RPMI8226 (cell line): ENCODE results near the gene CRLF3.
"Not testable (repeated sequence)": the region's sequence is repeated elsewhere in the genome, so short reads cannot be mapped to it uniquely, and the experiment has no call there.

Source experiments
- DNase-seq: peaks from one replicate; pipeline ENCODE4 v3.0.0-alpha.2; 2015

Gene CRLF3

DNA sequence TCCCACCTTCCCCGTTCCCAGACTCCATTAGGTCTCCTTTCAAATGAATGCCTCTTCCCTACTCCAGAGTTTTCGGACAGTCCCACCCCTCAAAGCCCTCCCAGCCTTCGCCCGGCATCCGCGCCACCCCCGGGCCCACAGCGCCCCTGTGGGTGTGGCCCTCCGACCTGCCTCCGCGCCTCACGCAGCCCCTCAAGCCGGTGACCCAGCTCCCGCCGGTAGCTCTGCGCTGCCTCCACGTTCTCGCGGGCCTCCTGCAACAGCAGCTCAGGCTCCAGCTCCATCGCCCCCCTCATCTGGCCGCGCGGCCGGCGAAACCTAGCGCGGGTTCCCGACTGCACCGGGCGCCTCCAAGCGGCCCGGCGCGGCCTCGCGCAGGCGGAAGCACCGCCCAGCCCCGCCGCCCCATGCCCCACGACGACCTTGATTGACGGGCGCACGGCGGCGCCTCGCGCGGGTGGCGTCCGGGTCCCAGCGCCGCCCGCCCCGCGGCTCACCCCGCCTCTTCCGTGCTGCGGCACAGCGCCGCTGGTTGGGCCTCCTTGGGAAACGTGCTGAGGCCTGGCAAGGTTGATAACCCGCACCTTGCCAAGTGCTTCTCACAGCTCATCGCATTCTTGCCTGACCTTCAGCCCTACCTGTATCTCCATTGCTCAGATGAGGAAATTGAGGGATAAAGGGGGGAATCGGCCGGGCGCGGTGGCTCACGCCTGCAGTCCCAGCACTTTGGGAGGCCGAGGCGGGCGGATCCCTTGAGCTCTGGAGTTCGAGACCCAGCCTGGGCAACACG lies at the start of gene CRLF3:
Gene CRLF3 (minus strand): TSS at position 337 of the 790 bp plus-strand sequence. CDS start 41 bp downstream, at position 296.
- DNase-seq = peak; percentile 96

DNA sequence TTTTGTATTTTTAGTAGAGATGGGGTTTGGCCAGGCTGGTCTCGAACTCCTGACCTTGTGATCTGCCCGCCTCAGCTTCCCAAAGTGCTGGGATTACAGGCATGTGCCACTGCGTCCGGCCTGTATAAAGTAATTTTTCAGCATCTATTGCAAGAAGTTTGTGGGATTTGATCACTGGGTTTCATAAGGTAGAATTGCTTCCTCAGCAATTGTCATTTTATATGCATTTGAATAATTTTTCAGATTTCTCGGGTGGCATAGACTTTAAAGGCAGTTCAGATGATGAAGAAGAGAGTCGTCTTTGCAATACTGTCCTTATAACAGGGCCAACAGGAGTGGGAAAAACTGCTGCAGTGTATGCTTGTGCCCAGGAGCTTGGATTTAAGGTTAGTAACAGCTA lies 44.5 kb upstream of the CRLF3 start:
- no peak for DNase-seq

DNA sequence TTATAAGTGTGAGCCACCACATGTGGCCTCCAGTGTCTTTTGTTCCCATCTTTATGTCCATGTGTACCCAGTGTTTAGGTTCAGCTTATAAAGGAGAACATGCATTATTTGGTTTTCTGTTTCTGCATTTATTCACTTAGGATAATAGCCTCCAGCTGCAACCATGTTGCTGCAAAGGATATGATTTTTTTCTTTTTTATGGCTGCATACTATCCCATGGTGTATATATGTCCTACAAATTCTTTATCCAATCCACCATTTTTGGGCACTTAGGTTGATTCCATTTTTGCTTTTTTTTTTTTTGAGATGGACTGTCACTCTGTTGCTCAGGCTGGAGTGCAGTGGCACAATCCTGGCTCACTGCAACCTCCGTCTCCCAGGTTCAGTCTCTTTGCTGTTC lies 40.1 kb upstream of the CRLF3 start:
- DNase-seq = no peak

GRCh38 chr17:30858556-30859250 lies 34.2 kb upstream of the CRLF3 start:
- no peak for DNase-seq

- no peak for DNase-seq
Measured at GRCh38 chr17:30854146-30854545, 29.7 kb upstream of the CRLF3 start.

DNA sequence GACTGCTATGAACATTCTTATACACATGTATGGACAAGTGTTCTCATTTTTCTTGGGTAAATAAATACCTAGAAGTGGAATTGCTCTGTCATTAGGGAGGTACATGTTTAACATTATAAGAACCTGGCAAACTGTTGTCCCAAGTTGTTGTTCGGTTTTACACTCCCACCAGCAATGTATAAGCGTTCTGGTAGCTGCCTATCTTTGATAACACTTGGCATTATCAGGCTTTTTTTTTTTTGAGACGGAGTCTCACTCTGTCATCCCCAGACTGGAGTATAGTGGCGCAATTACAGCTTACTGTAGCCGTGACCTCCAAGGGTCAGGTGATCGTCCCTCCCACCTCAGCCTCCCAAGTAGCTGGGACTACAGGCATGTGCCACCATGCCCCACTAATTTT lies 23.5 kb upstream of the CRLF3 start:
- no peak for DNase-seq

GRCh38 chr17:30840771-30841170 lies 16.3 kb upstream of the CRLF3 start:
- no peak for DNase-seq

DNA sequence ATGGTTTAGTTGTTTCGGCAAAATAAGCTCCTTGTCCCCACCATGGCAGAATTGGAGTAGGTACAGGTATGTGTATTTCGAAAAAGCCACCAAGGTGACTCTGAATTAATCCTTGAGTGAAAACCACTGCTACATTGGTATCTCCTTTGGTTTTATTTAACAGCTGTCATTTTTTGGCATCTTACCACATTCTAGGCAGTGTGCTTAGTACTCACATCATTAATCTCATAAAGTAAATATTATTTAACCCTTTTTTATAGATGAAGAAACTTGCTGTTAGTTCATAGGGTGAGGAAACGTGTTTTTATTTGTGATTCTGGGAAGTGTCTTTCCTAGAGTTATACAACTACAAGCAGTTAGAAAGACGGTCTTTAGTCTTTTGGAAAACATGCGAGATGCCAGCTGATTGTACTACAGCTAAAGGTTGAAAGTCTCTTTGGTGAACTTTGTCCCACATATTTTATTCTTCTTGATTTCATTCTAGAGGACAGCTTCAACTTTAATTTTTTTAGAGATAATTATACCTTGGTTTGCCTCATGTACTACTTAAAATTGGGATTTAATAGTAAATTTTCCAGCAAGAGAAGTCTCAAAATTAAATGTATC lies 13.8 kb upstream of the CRLF3 start:
- DNase-seq = no peak

DNA sequence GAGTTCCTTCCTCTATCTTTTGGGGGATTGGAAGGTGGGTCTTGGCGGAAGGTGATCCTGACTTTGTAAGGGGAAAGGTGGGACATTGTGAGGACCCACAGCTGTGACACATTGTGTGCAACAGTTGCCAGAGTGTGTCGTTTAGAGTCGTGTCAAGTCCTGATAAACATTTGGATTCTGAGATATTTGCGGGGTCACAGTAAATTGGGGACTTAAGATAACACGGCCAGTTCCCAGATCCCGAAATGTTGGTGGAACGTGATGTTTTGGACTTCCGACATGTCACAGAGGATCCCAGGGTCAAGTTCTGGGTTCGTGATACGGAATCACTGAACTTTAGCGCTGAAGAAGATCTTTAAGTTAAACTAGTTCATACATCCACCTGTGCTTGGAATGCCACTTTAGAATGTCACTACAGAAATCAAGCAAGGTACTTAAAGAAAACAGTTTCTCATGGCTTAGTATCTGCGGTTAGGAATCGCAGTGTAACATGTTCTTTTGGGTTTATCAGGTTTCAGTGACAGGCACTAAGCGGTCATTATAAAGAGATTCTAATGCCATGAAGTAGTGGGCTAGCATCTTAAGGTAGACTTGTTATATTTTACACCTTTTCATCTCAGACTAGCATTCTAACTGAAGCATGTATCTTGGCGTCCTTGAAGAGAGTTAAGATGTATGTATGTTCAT lies 8.1 kb upstream of the CRLF3 start:
- DNase-seq = no peak

- peak; percentile 93 for DNase-seq
Measured at GRCh38 chr17:30831663-30832437, 7.4 kb upstream of the CRLF3 start, which contains the start of gene ATAD5. Gene ATAD5, plus strand, starts transcription at chr17:30831966. Its CDS starts 382 bp downstream, at chr17:30832348.

DNA sequence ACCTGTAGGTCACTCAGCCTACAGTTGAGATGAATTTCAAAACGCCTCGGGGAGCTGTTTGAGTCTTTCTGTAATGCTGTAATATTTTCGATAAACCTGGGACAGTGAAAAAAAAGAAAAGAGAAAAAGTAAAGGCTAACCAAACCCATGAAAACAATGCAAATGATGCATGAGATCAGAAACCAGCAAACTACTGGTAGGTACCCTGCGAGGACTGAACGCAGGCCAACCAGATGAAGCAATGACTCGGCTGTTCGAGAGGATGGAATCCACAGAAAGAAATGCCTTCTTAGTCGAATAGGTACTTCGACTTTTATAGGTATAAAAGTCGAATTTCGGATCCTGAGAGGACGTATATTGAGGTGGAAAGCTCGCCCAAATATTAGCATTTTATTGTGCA lies 6.8 kb upstream of the CRLF3 start:
- peak; percentile 24 for DNase-seq

- DNase-seq = no peak
Measured at GRCh38 chr17:30829022-30829421, 4.5 kb upstream of the CRLF3 start.

- no peak for DNase-seq
Measured at GRCh38 chr17:30827082-30827481, 2.6 kb upstream of the CRLF3 start.

- DNase-seq = peak; percentile 36
Measured at GRCh38 chr17:30824002-30824355, 513 bp downstream of the CRLF3 start.

GRCh38 chr17:30823421-30823820 lies 1.1 kb downstream of the CRLF3 start:
- DNase-seq = peak; percentile 14

DNA sequence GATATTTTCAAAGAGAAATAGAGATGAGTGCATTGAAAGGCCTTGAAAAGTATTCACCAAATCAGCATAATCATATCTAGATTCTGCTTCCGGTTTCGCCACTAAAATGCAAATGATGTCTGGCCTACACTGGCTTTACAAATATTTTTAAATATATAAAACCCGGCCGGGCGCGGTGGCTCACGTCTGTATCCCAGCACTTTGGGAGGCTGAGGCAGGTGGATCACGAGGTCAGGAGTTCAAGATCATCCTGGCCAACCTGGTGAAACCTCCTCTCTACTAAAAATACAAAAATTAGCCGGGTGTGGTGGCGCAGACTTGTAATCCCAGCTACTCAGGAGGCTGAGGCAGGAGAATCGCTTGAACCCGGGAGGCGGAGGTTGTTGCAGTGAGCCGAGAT lies 1.6 kb downstream of the CRLF3 start:
- DNase-seq = peak; percentile 49

DNA sequence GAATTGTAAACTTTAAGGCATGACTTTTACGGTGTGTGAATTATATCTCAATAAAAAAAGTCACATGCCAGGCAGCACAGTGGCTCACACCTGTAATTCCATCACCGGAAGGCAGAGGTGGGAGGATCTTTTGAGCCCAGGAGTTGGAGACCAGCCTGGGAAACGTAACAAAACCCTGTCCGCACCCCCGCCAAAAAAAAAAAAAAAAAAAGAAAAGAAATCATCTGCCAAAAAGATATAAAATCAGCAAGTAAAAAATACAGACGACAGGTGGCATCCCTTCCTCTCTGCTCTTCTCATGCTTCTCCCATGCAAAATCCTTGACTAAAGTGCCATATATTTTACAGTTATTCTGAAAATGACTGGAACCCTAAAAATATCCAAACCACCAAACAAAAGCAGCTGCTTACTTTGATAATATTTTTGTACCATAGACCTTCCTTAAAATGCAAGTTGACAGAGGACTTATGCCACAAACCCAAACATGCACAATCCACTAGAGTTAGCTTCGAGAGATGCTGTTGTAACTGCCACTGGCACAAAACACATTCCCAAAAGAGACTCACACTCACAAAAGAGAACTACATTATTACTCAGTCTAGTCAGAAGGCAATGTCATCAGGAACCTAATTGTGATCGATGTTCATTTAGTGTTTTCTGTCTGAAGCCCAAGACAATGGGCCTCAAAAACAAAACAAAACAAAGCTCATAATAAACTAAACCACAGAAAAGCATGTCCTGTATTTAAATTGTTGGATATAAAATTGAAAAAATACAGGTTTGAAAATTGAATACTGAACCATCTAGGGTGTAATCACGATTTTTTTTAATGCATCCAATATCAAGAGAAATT lies 2.4 kb downstream of the CRLF3 start:
- DNase-seq = no peak

DNA sequence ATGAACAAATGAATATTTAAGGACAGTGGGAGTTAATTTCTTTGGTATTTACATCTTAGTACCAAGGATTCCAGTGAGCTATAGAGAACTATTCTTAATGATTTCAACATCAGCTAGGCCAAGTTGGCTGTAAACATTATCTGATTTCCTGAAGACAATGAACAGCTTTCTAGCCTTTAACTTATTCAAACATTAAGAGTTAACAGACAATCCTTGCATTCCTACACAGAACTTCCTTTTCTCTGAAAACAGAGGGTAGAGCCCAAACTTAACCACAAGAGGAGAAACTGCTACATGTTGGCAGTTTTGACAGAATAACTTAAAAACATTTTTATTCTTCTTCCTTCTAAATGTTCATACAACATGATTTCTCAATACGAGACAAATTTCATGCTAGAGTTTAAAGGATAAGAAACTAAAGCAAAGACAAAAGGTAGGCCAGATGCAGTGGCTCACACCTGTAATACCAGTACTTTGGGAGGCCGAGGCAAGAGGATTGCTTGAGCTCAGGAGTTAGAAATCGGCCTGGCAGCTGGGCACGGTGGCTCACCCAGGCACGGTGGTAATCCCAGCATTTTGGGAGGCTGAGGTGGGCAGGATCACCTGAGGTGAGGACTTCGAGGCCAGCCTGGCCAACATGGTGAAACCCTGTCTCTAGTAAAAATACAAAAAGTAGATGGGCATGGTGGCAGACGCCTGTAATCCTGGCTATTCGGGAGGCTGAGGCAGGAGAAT lies 4.4 kb downstream of the CRLF3 start:
- DNase-seq = no peak

GRCh38 chr17:30816165-30816564 lies 8.3 kb downstream of the CRLF3 start:
- no peak for DNase-seq

GRCh38 chr17:30814860-30815259 lies 9.6 kb downstream of the CRLF3 start:
- DNase-seq = not testable (repeated sequence)

- not testable (repeated sequence) for DNase-seq
Measured at GRCh38 chr17:30814236-30814635, 10.3 kb downstream of the CRLF3 start.
